SK-N-SH treated with all-trans-retinoic acid at 6 μM for 48 hours (cell line): ENCODE data around the gene DCHS2.

Experiments used
- ISL1 ChIP-seq: fragments of 250-450 bp; sonication (Bioruptor Pico); IDR thresholded peaks from 2 replicates; pipeline ENCODE4 v2.1.2; 2022; ENCODE audit warnings: mild to moderate bottlenecking, moderate library complexity
- ZFP30 ChIP-seq: fragments of 450-650 bp; formaldehyde crosslinking; IDR thresholded peaks from 2 replicates; pipeline ENCODE4 v1.5.0; 2022; ENCODE audit warnings: mild to moderate bottlenecking, moderate library complexity
- TF ChIP-seq, protein P1 (sequence below): fragments of 250-450 bp; sonication (Bioruptor Pico); IDR thresholded peaks from 2 replicates; pipeline ENCODE4 v1.8.0; 2021; ENCODE audit warnings: low read depth, mild to moderate bottlenecking, moderate library complexity, borderline replicate concordance
- TF ChIP-seq, protein P2 (sequence below): fragments of 250-450 bp; sonication (Bioruptor Pico); IDR thresholded peaks from 2 replicates; pipeline ENCODE4 v1.5.1; 2020; ENCODE audit warnings: low read depth, mild to moderate bottlenecking, moderate library complexity

DNA sequence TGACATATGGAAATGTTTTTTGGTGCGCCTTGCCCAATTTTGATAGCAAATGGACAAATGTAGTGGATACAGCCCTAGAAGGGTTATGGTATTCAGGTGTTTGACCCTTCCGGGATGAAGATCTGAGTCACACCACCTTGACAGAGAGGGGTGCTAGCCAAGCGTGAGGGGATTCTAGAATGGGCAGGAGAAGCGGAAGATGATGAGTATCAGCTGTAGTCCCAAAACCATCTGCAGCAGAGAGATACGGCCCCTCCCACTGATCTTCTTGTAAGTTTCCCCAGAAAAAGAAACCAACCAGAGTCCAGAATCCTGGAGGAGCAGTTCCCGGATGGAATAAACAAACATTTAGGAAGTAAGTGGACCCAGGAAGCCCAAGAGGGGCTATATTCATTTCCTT lies 18.1 kb downstream of the DCHS2 start:
- no peak for TF ChIP-seq ISL1 (CRISPR knock-in tag)
- TF ChIP-seq, protein P1, sequence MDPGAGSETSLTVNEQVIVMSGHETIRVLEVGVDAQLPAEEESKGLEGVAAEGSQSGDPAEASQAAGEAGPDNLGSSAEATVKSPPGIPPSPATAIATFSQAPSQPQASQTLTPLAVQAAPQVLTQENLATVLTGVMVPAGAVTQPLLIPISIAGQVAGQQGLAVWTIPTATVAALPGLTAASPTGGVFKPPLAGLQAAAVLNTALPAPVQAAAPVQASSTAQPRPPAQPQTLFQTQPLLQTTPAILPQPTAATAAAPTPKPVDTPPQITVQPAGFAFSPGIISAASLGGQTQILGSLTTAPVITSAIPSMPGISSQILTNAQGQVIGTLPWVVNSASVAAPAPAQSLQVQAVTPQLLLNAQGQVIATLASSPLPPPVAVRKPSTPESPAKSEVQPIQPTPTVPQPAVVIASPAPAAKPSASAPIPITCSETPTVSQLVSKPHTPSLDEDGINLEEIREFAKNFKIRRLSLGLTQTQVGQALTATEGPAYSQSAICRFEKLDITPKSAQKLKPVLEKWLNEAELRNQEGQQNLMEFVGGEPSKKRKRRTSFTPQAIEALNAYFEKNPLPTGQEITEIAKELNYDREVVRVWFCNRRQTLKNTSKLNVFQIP (CRISPR knock-in tag) = no peak
- TF ChIP-seq, protein P2, sequence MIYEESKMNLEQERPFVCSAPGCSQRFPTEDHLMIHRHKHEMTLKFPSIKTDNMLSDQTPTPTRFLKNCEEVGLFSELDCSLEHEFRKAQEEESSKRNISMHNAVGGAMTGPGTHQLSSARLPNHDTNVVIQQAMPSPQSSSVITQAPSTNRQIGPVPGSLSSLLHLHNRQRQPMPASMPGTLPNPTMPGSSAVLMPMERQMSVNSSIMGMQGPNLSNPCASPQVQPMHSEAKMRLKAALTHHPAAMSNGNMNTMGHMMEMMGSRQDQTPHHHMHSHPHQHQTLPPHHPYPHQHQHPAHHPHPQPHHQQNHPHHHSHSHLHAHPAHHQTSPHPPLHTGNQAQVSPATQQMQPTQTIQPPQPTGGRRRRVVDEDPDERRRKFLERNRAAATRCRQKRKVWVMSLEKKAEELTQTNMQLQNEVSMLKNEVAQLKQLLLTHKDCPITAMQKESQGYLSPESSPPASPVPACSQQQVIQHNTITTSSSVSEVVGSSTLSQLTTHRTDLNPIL (CRISPR knock-in tag) = no peak
- TF ChIP-seq ZFP30 (CRISPR knock-in tag) = no peak
